Lung (tissue), 12 donors: ENCODE measurements around the gene KIAA0825. TPM values are rescaled to one million over a fixed set of nuclear protein-coding genes. Genes with fewer than 3 reads are reported as not detected.

Experiments
- ATAC-seq: fragments of 200-7000 bp; cut with Tn5 transposase; one replicate; pipeline ENCODE4 v1.9.1; 2020; ENCODE audit warnings: moderate number of reproducible peaks; ENCODE audit not compliant: insufficient read depth, low FRiP score
- DNase-seq, 3 donors: peaks; one replicate each; pipeline ENCODE4 v3.0.0-alpha.2; 2013 to 2017
- H3K27ac ChIP-seq, 2 donors: one replicate each; pipeline ENCODE4 v1.5.1; 2013; ENCODE audit warnings: mild to moderate bottlenecking in 2 of 2, moderate library complexity in 2 of 2, control low read depth in 1 of 2, inconsistent platforms in 1 of 2, low read depth in 1 of 2, low read length in 1 of 2
- H3K27me3 ChIP-seq, 3 donors: one replicate each; pipeline ENCODE4 v1.5.1; 2013; ENCODE audit warnings: low read length in 2 of 3; ENCODE audit not compliant: control insufficient read depth in 3 of 3, insufficient read depth in 3 of 3
- H3K36me3 ChIP-seq, 4 donors: one replicate each; pipeline ENCODE4 v1.5.1; 2013; ENCODE audit warnings: low read length in 4 of 4, mild to moderate bottlenecking in 1 of 4, moderate library complexity in 1 of 4; ENCODE audit not compliant: control insufficient read depth in 4 of 4, insufficient read depth in 4 of 4
- H3K4me1 ChIP-seq, 5 donors: one replicate each; pipeline ENCODE4 v1.5.1; 2013; ENCODE audit warnings: low read length in 5 of 5, mild to moderate bottlenecking in 2 of 5, moderate library complexity in 1 of 5; ENCODE audit not compliant: control insufficient read depth in 5 of 5, insufficient read depth in 5 of 5
- H3K4me3 ChIP-seq: one replicate; pipeline ENCODE4 v1.5.1; 2013; ENCODE audit warnings: mild to moderate bottlenecking, control low read depth, moderate library complexity
- H3K9ac ChIP-seq, 2 donors: one replicate each; pipeline ENCODE4 v1.5.1; 2013; ENCODE audit warnings: low read length in 2 of 2, control low read depth in 1 of 2; ENCODE audit not compliant: insufficient read depth in 1 of 2
- H3K9me3 ChIP-seq, 4 donors: one replicate each; pipeline ENCODE4 v1.5.1; 2013; ENCODE audit warnings: low read length in 3 of 4, mild to moderate bottlenecking in 1 of 4, moderate library complexity in 1 of 4; ENCODE audit not compliant: control insufficient read depth in 4 of 4, insufficient read depth in 3 of 4
- CTCF ChIP-seq: IDR thresholded peaks from 2 replicates; pipeline ENCODE4 v1.5.1; 2012; ENCODE audit warnings: mild to moderate bottlenecking; ENCODE audit errors: control extremely low read depth, extremely low read depth
- WGBS, 2 donors: extraction: QIAGEN DNeasy Blood & Tissue Kit; methylation state at CpG; one replicate each; pipeline ENCODE4 v1.1.7; 2013; 5-methylcytosine and 5-hydroxymethylcytosine counted together
- polyA plus RNA-seq, 2 donors: library from polyadenylated mRNA; stranded (reverse); fragments of 200-250 nt; gene quantifications; one replicate each; pipeline ENCODE4 v1.2.1, GENCODE V29; 2013
- total RNA-seq, 2 donors: library from RNA; depleted of rRNA in 1 of 2; stranded (reverse); fragments of >200 nt in 1 of 2; gene quantifications; one replicate each; pipeline ENCODE4 v1.2.1, GENCODE V29; 2014 to 2021
- donor health status: control.
- donor health status: control.
- donor health status: Bipolar disorder and iron deficiency.
- donor health status: healthy.
- donor health status: DM: yes; HTN: yes; CAD: no.

The KIAA0825 gene
- total and polyA plus RNA-seq, 4 donors, result 0.79 to 20.2 (median 3.6) TPM

DNA sequence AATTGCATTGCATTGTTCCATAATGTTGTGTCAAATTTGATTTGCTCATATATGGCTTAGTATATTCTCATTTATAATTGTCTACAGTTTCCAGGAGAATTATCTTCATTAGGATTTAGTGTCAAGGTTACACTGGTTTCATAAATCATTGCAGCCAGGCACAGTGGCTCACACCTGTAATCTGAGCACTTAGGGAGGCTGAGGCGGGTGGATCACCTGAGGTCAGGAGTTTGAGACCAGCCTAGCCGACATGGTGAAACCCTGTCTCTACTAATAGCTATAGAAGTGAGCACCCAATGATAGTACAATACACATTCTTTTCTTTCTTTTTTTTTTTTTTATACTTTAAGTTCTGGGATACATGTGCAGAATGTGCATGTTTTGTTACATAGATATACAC is 282.5 kb downstream of the KIAA0825 start:
- Histone ChIP-seq H3K9me3 (no peaks in the 10 kb centered on the region), H3K36me3 (no peaks in the 10 kb centered on the region), H3K4me3 (no peak overlapping the region), H3K27ac (no peak overlapping the region), H3K4me1 (no peaks in the 10 kb centered on the region), H3K9ac (no peak overlapping the region), H3K27me3 (no peaks in the 10 kb centered on the region)
- DNase-seq, result no peak
- WGBS, 2 donors, result 96 to 97% methylated on average over 2 of the region's 2 CpGs
- no peak for ATAC-seq
- no peak for TF ChIP-seq CTCF

DNA sequence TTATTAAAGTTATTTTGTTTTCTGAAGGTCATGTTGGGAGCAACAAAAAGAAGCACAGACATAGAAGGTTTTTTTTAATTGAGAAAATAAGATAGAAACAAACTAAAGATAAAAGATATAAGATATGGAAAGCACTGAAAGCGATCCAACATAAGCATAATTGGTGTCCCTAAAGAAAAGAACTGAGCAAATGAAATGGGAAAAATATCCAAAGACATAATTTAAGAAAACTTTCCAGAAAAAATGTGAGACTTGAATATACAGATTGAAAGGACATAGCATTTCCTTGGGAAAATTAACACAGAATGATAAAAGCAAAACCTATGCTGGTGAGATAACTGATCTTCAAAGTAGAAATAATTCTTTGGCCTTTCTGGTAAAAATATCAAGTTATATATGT is 289.3 kb downstream of the KIAA0825 start:
- H3K27ac ChIP-seq, result no peak overlapping the region
- no peaks in the 10 kb centered on the region for H3K36me3 ChIP-seq
- DNase-seq (no peak), ATAC-seq (no peak)
- no peak for TF ChIP-seq CTCF
- H3K27me3 ChIP-seq, result no peaks in the 10 kb centered on the region
- no peak overlapping the region for H3K9ac ChIP-seq
- H3K9me3 ChIP-seq, result peaks cover 0 to 4% (median under 1%) of the 10 kb centered on the region in 4 donors
- WGBS, 2 donors, result 95 to 98% methylated on average over 1 of the region's 1 CpG
- no peak overlapping the region for H3K4me3 ChIP-seq
- no peaks in the 10 kb centered on the region for H3K4me1 ChIP-seq

- H3K4me1 ChIP-seq, result no peaks in the 10 kb centered on the region
- H3K4me3 ChIP-seq, result no peak overlapping the region
- peaks cover 0 to 4% (median under 1%) of the 10 kb centered on the region in 4 donors for H3K9me3 ChIP-seq
- no peak for ATAC-seq
- no peak overlapping the region for H3K9ac ChIP-seq
- no peaks in the 10 kb centered on the region for H3K36me3 ChIP-seq
- DNase-seq, result no peak
- 97 to 98% methylated on average over 5 of the region's 5 CpGs for WGBS, 2 donors
- no peaks in the 10 kb centered on the region for H3K27me3 ChIP-seq
- TF ChIP-seq CTCF, result no peak
- no peak overlapping the region for H3K27ac ChIP-seq
Observed at GRCh38 chr5:94326586-94326985, 291.8 kb downstream of the KIAA0825 start.
